ENCODE measurements around the gene LYPD6.

GRCh38 chr2:149320362-149320761, 10.0 kb upstream of the LYPD6 start:
- TF ChIP-seq POU6F1 (CRISPR knock-in tag; IDR thresholded peaks at IDR 0.05; ENCODE audit: borderline replicate concordance, low read depth) (no peak), ZNF8 (CRISPR knock-in tag; IDR thresholded peaks at IDR 0.05) (no peak)

All from SK-N-SH treated with all-trans-retinoic acid at 6 μM for 48 hours (cell line).